Uterus (tissue), 4 donors: ENCODE measurements around the gene TGFB1I1. TPM values are rescaled to one million over a fixed set of nuclear protein-coding genes. Genes with fewer than 3 reads are reported as not detected.

Source experiments
- DNase-seq, 2 donors: peaks; one replicate each; pipeline ENCODE4 v3.0.0-alpha.2; 2019 to 2020
- H3K27ac ChIP-seq, 2 donors: fragments of 200-600 bp; sonication (generic); 1 replicate in 1 of 2; 2 replicates in 1 of 2; pipeline ENCODE4 v1.5.1; 2016 to 2018
- H3K27me3 ChIP-seq, 2 donors: fragments of 200-600 bp; sonication (generic); one replicate each; pipeline ENCODE4 v1.5.1; 2018 to 2019; ENCODE audit warnings: control low read depth in 1 of 2
- H3K36me3 ChIP-seq, 2 donors: fragments of 200-600 bp; sonication (generic); one replicate each; pipeline ENCODE4 v1.5.1; 2019; ENCODE audit warnings: control low read depth in 1 of 2
- H3K4me1 ChIP-seq, 2 donors: fragments of 200-600 bp; sonication (generic); one replicate each; pipeline ENCODE4 v1.5.1; 2018 to 2019; ENCODE audit warnings: control low read depth in 1 of 2
- H3K4me3 ChIP-seq, 2 donors: fragments of 200-600 bp; sonication (generic); 1 replicate in 1 of 2; 2 replicates in 1 of 2; pipeline ENCODE4 v1.5.1; 2018 to 2019; ENCODE audit warnings: mild to moderate bottlenecking in 1 of 2
- H3K9me3 ChIP-seq, 2 donors: fragments of 200-600 bp; sonication (generic); one replicate each; pipeline ENCODE4 v1.5.1; 2019; ENCODE audit warnings: control low read depth in 1 of 2
- CTCF ChIP-seq, 4 experiments: fragments of 200-600 bp in 2 of 4; fragments of 450-650 bp in 2 of 4; sonication (generic) in 2 of 4; IDR thresholded peaks; one replicate each; pipeline ENCODE4 v1.5.1; 2016 to 2019; ENCODE audit warnings: antibody characterized with exemption in 4 of 4, mild to moderate bottlenecking in 2 of 4, moderate library complexity in 1 of 4
- POLR2A ChIP-seq, 2 donors: fragments of 450-650 bp; IDR thresholded peaks; one replicate each; pipeline ENCODE4 v1.6.1; 2016; ENCODE audit warnings: antibody characterized with exemption in 2 of 2, mild to moderate bottlenecking in 1 of 2, moderate library complexity in 1 of 2
- intact Hi-C: fragments of 100-400 bp; cut with DNase I; formaldehyde crosslinking; loops from one replicate; pipeline ENCODE4 v1.15.1; 2023; ENCODE audit warnings: low total_unique reads
- total RNA-seq, 4 donors: library from RNA; depleted of rRNA in 3 of 4; stranded (reverse); fragments of >200 nt in 3 of 4; gene quantifications; one replicate each; pipeline versions ENCODE4 v1.1.0 to v1.2.4, GENCODE V29; 2014 to 2023
- donor health status: DM: yes; HTN: yes; CAD: no.

Gene TGFB1I1
- 100 to 1,000 TPM in 2 of 4 donors, 10 to 100 TPM in 2; 61.1 to 336 (median 107) TPM for total RNA-seq

GRCh38 chr16:31471875-31472708 lies at the start of gene TGFB1I1:
TGFB1I1 (plus strand) TSS chr16:31472152; CDS start chr16:31472189, 37 bp downstream.
- Histone ChIP-seq H3K4me3 (peak within 1 kb of the TSS; percentile 83 to 93), H3K27me3 (no peaks in the 10 kb centered on the region), H3K36me3 (no peaks in the 10 kb centered on the region), H3K27ac (peak within 1 kb of the TSS; percentile 99 to 100), H3K4me1 (peaks cover 7 to 18% of the 10 kb centered on the region in 2 donors), H3K9me3 (no peaks in the 10 kb centered on the region)
- intact Hi-C loops = no loop called here
- DNase-seq = peak; percentile 90 to 92
- TF ChIP-seq CTCF (IDR thresholded peaks at IDR 0.05) = no peak
- peak; percentile 30 to 59 for TF ChIP-seq POLR2A (IDR thresholded peaks at IDR 0.05)

- Histone ChIP-seq H3K4me3 (no peak overlapping the region), H3K36me3 (no peaks in the 10 kb centered on the region), H3K4me1 (no peaks in the 10 kb centered on the region), H3K27me3 (no peaks in the 10 kb centered on the region), H3K9me3 (no peaks in the 10 kb centered on the region), H3K27ac (no peak overlapping the region)
- DNase-seq = no peak
- intact Hi-C loops = no loop called here
- TF ChIP-seq POLR2A (IDR thresholded peaks at IDR 0.05) (no peak), CTCF (IDR thresholded peaks at IDR 0.05) (no peak)
Measured at GRCh38 chr16:31423241-31423640, 48.7 kb upstream of the TGFB1I1 start.

- TF ChIP-seq CTCF (IDR thresholded peaks at IDR 0.05) (no peak), POLR2A (IDR thresholded peaks at IDR 0.05) (no peak)
- H3K36me3 ChIP-seq = no peaks in the 10 kb centered on the region
- H3K9me3 ChIP-seq = no peaks in the 10 kb centered on the region
- no peaks in the 10 kb centered on the region for H3K4me1 ChIP-seq
- no peaks in the 10 kb centered on the region for H3K27me3 ChIP-seq
- DNase-seq = no peak
- no peak overlapping the region for H3K4me3 ChIP-seq
- no peak overlapping the region for H3K27ac ChIP-seq
- intact Hi-C loops = no loop called here
Measured at GRCh38 chr16:31423801-31424200, 48.2 kb upstream of the TGFB1I1 start.

GRCh38 chr16:31427441-31428278 lies 44.3 kb upstream of the TGFB1I1 start:
- no peak for TF ChIP-seq CTCF (IDR thresholded peaks at IDR 0.05)
- TF ChIP-seq POLR2A (IDR thresholded peaks at IDR 0.05) = no peak
- Histone ChIP-seq H3K36me3 (no peaks in the 10 kb centered on the region), H3K4me3 (peak overlapping the region; percentile 11 to 50), H3K27me3 (no peaks in the 10 kb centered on the region), H3K9me3 (no peaks in the 10 kb centered on the region), H3K4me1 (no peaks in the 10 kb centered on the region), H3K27ac (peak overlapping the region in 1 of 2 donors; percentile 77)
- intact Hi-C loops = no loop called here
- DNase-seq = peak; percentile 56 to 69

GRCh38 chr16:31428279-31428597 lies 43.7 kb upstream of the TGFB1I1 start, which contains the start of gene COX6A2:
COX6A2 (minus strand) TSS chr16:31428360; CDS start chr16:31428325, 35 bp downstream.
- no peak for TF ChIP-seq CTCF (IDR thresholded peaks at IDR 0.05)
- TF ChIP-seq POLR2A (IDR thresholded peaks at IDR 0.05) = no peak
- H3K27ac ChIP-seq = peak within 1 kb of the TSS in 1 of 2 donors; percentile 77
- intact Hi-C loops = no loop called here
- no peak for DNase-seq
- peak within 1 kb of the TSS; percentile 11 to 50 for H3K4me3 ChIP-seq
- H3K27me3 ChIP-seq = no peaks in the 10 kb centered on the region
- no peaks in the 10 kb centered on the region for H3K4me1 ChIP-seq
- H3K36me3 ChIP-seq = no peaks in the 10 kb centered on the region
- no peaks in the 10 kb centered on the region for H3K9me3 ChIP-seq
